ENCODE data around the gene NAA25. TPM values are rescaled to one million over a fixed set of nuclear protein-coding genes. Genes with fewer than 3 reads are reported as not detected.
A peak's percentile ranks its signal among the peaks of the same experiment; 100 is the strongest.
"Not testable (repeated sequence)": the region's sequence is repeated elsewhere in the genome, so short reads cannot be mapped to it uniquely, and the experiment has no call there.

NAA25 gene
- total RNA-seq, 2 experiments from 2014 or later: 27.5 to 31.2 TPM

DNA sequence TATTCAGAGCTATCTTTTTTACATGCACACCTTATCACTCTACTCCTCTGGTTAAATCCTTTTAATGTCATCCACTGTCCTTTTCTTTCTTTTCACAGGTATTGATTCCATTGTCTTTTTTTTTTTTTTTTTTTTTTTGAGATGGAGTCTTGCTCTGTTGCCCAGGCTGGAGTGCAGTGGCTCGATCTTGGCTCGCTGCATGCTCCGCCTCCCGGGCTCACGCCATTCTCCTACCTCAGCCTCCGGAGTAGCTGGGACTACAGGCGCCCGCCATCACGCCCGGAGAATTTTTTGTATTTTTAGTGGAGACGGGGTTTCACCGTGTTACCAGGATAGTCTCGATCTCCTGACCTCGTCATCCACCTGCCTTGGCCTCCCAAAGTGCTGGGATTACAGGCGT lies 8.1 kb downstream of the NAA25 start:
- H3K4me3 Mint-ChIP-seq; H3K27ac Mint-ChIP-seq; ATAC-seq; DNase-seq; H3K9me3 Mint-ChIP-seq (ENCODE audit: insufficient read depth); POLR2A ChIA-PET; CTCF ChIA-PET; H3K27me3 Mint-ChIP-seq (ENCODE audit: low read depth): not testable (repeated sequence)
- Mint-ChIP-seq H3K36me3 (ENCODE audit: low read depth) (peaks cover 62% of the 10 kb centered on the region), H3K4me1 (ENCODE audit: low read depth) (peaks cover 45% of the 10 kb centered on the region)

DNA sequence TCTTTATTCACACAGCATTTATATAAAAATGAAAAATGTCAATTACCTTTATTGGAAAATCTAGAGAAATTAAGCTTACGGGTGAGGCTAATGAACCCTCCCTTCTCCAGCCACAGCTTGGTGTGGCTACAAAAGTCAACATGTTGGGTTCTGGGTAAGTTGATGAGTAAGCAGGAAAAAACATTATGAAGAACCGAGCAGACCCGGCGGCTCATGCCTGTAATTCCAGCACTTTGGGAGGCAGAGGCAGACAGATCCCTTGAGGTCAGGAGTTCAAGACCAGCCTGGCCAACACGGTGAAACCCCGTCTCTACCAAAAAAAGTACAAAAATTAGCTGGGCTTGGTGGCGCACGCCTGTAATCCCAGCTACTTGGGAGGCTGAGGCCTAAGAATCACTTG lies 10.9 kb downstream of the NAA25 start:
- Mint-ChIP-seq H3K4me3 (no peak overlapping the region), H3K27ac (no peak overlapping the region), H3K9me3 (ENCODE audit: insufficient read depth) (no peaks in the 10 kb centered on the region), H3K4me1 (ENCODE audit: low read depth) (peaks cover 28% of the 10 kb centered on the region), H3K36me3 (ENCODE audit: low read depth) (peaks cover 52% of the 10 kb centered on the region), H3K27me3 (ENCODE audit: low read depth) (no peaks in the 10 kb centered on the region)
- no peak for ATAC-seq
- CTCF ChIA-PET: interaction anchor here (1.7 to 4.1 kb wide), 2 partner anchors 8 to 10 kb away, joined by 3 to 26 read pairs; partner anchors contain the start of gene NAA25
- POLR2A ChIA-PET: interaction anchor here (0.7 kb wide), 1 partner anchor 175 kb away, joined by 3 read pairs; no protein-coding TSS in a partner anchor
- no peak for DNase-seq

DNA sequence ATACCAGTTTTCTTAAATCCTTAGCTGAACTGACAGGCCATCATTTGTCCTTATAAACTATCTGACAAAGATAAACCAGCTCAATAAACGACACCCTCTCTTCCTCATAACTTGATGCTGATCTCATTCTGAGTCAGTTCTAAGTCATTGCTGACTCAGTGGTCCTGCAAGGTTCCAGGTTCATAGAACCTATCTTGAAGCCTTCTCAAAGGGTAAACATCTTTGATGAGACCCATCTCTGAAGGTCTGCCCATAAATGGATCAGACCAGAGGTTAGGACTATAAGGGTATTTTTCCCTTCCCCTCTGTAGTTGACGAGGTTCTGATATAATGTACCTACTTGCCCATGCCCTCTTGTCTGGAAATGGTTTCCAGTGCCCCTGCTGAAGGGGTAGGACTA lies 11.9 kb downstream of the NAA25 start:
- ATAC-seq: peak; percentile 19
- DNase-seq: no peak
- peaks cover 57% of the 10 kb centered on the region for H3K36me3 Mint-ChIP-seq (ENCODE audit: low read depth)
- CTCF ChIA-PET: interaction anchor here (1.5 to 4.1 kb wide), 2 partner anchors 11 to 37 kb away, joined by 3 to 26 read pairs; partner anchors contain the start of gene NAA25
- no peak overlapping the region for H3K4me3 Mint-ChIP-seq
- H3K4me1 Mint-ChIP-seq (ENCODE audit: low read depth): peaks cover 26% of the 10 kb centered on the region
- no peaks in the 10 kb centered on the region for H3K9me3 Mint-ChIP-seq (ENCODE audit: insufficient read depth)
- H3K27me3 Mint-ChIP-seq (ENCODE audit: low read depth): no peaks in the 10 kb centered on the region
- POLR2A ChIA-PET: interaction anchor here (0.7 to 0.8 kb wide), 2 partner anchors 11 to 25 kb away, joined by 3 read pairs; partner anchors contain the start of gene NAA25
- H3K27ac Mint-ChIP-seq: peak overlapping the region; percentile 54

DNA sequence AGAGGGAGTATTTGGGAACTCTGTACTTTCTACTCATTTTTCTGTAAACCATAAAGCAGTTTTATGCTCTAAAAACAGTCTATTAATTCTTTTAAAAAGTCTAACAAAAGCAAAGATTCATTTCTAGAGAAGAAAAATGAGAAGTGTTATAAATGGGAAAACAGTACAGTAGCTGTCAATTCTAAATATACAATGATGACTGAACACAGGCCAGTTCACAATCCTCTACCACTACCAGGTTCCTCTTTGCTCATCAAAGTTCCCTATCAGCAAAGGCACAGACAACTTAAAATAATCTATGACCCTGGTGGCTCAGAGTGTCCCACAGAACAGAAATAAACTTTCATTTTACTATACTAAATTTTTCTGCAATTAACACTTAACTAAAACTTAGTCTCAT lies 12.5 kb downstream of the NAA25 start:
- CTCF ChIA-PET: interaction anchor here (1.5 to 4.1 kb wide), 2 partner anchors 12 to 37 kb away, joined by 3 to 26 read pairs; partner anchors contain the start of gene NAA25
- H3K4me1 Mint-ChIP-seq (ENCODE audit: low read depth): peaks cover 26% of the 10 kb centered on the region
- POLR2A ChIA-PET: interaction anchor here (0.7 kb wide), 1 partner anchor 12 kb away, joined by 3 read pairs; the partner anchor contains the start of gene NAA25
- no peak for DNase-seq
- peak overlapping the region; percentile 54 for H3K27ac Mint-ChIP-seq
- H3K27me3 Mint-ChIP-seq (ENCODE audit: low read depth): no peaks in the 10 kb centered on the region
- ATAC-seq: no peak
- H3K9me3 Mint-ChIP-seq (ENCODE audit: insufficient read depth): no peaks in the 10 kb centered on the region
- H3K4me3 Mint-ChIP-seq: no peak overlapping the region
- H3K36me3 Mint-ChIP-seq (ENCODE audit: low read depth): peaks cover 62% of the 10 kb centered on the region

DNA sequence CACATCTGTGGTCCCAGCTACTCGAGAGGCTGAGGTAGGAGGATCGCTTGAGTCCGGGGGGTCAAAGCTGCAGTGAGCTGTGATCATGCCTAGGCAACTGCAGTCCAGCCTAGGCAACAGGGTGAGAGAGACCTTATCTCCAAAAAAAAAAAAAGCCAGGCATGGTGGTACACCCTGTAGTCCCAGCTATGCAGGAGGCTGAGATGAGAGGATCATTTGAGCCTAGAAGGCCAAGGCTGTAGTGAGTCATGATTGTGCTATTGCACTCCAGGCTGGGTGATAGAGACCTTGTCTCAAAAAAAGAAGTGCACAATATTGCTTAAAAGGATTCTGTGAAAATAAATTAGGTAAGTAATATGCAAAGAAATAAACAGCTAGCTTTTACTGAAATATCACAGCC lies 17.0 kb downstream of the NAA25 start:
- Mint-ChIP-seq H3K27me3 (ENCODE audit: low read depth) (no peaks in the 10 kb centered on the region), H3K27ac (no peak overlapping the region), H3K9me3 (ENCODE audit: insufficient read depth) (no peaks in the 10 kb centered on the region), H3K36me3 (ENCODE audit: low read depth) (peaks cover 51% of the 10 kb centered on the region), H3K4me3 (no peak overlapping the region), H3K4me1 (ENCODE audit: low read depth) (peaks cover 16% of the 10 kb centered on the region)
- no peak for DNase-seq
- CTCF ChIA-PET: no interaction called here
- ATAC-seq: no peak
- POLR2A ChIA-PET: interaction anchor here (0.6 kb wide), 2 partner anchors 15 to 473 kb away, joined by 3 to 5 read pairs; no protein-coding TSS in a partner anchor

DNA sequence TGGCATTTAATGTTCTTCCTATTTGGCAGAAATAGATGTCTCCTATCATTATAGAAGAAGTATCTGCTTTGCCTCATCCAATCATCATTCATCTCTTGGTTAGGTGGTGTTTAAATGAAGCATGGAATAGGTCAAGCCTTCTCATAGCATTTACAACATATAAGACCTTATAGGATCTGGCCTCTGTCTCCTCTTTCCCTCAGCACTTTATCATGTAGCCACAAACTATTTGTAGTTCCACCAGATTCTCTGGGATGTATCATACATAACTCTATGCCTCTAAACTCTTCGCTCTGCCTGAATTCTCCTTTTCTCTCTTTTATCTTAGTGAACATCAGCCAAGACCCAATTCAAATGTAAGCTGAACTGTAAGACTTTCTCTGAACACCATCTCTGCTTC lies 20.7 kb downstream of the NAA25 start:
- Mint-ChIP-seq H3K27me3 (ENCODE audit: low read depth) (no peaks in the 10 kb centered on the region), H3K36me3 (ENCODE audit: low read depth) (peaks cover 50% of the 10 kb centered on the region), H3K4me3 (no peak overlapping the region), H3K9me3 (ENCODE audit: insufficient read depth) (no peaks in the 10 kb centered on the region), H3K27ac (peak overlapping the region; percentile 26), H3K4me1 (ENCODE audit: low read depth) (peaks cover 16% of the 10 kb centered on the region)
- no peak for ATAC-seq
- no peak for DNase-seq
- ChIA-PET POLR2A (no interaction called here), CTCF (interaction anchor here (1.4 to 2.6 kb wide), 2 partner anchors 12 to 16 kb away, joined by 3 to 9 read pairs; no protein-coding TSS in a partner anchor)

DNA sequence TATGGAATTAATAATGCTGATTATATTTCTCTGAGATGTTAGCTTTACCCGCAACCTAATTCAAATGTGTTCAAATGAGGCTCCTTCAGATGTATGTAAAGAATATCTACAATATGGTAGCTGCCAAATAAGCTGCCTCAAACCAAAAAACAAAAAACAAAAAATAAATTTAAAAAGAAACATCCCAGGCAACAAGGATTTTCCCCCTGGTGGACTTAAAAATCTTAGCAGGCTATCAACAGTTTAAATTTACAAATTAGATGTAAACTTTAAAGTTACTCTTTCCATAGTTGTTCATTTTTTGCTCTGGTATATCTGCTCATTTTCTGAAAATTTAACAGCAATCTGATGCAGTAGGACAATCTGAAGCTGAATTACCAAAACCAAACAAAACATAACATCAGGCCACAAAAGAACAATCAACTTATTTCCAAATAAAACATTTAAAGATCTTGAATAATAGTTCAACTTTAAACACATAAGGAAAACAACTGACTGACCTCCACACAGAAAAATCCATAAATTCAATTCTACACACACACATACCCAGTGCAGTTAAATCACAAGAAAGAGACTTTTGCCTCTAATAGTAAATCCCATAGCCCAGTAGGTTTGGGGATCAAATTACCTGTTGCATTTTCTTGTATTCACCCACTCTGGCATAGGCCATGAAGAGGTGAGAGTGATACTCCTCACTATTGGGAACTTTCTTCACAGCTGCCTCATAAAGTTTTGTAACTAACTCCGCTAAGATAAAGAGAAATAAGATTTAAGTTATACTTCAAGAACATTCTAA lies 21.3 kb downstream of the NAA25 start:
- Mint-ChIP-seq H3K4me1 (ENCODE audit: low read depth) (peaks cover 18% of the 10 kb centered on the region), H3K4me3 (no peak overlapping the region), H3K36me3 (ENCODE audit: low read depth) (peaks cover 49% of the 10 kb centered on the region), H3K9me3 (ENCODE audit: insufficient read depth) (no peaks in the 10 kb centered on the region), H3K27ac (peak overlapping the region; percentile 10), H3K27me3 (ENCODE audit: low read depth) (no peaks in the 10 kb centered on the region)
- POLR2A ChIA-PET: no interaction called here
- ATAC-seq (no peak), DNase-seq (no peak)
- CTCF ChIA-PET: interaction anchor here (0.8 to 2.6 kb wide), 4 partner anchors 11 to 73 kb away, joined by 3 to 9 read pairs (median 4); no protein-coding TSS in a partner anchor

DNA sequence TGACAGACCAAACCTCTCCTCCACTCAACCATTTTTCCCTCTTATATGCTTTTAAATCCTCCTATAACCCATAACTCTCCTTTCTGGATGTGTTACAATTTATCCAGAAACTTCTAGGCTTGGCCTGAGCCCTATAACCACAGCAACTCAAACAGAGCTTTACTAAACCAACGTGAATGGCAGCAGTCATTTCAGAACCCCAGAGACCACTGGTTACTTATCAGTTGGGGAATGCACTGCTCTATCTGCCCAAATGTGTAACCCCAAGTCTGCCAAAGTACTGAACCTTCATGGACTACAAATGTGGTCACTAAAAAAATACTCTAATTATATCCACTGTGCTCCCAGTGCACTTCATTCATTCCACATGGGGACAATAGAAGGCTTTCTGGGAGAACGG lies 42.0 kb downstream of the NAA25 start:
- H3K27ac Mint-ChIP-seq: peak overlapping the region; percentile 7
- H3K4me3 Mint-ChIP-seq: no peak overlapping the region
- H3K27me3 Mint-ChIP-seq (ENCODE audit: low read depth): no peaks in the 10 kb centered on the region
- no peaks in the 10 kb centered on the region for H3K9me3 Mint-ChIP-seq (ENCODE audit: insufficient read depth)
- H3K4me1 Mint-ChIP-seq (ENCODE audit: low read depth): no peaks in the 10 kb centered on the region
- H3K36me3 Mint-ChIP-seq (ENCODE audit: low read depth): peaks cover 49% of the 10 kb centered on the region
- POLR2A ChIA-PET: no interaction called here
- no peak for DNase-seq
- no peak for ATAC-seq
- CTCF ChIA-PET: interaction anchor here (0.9 to 1.8 kb wide), 5 partner anchors 14 to 321 kb away, joined by 3 to 6 read pairs (median 3); partner anchors contain the start of genes ERP29 and TMEM116

DNA sequence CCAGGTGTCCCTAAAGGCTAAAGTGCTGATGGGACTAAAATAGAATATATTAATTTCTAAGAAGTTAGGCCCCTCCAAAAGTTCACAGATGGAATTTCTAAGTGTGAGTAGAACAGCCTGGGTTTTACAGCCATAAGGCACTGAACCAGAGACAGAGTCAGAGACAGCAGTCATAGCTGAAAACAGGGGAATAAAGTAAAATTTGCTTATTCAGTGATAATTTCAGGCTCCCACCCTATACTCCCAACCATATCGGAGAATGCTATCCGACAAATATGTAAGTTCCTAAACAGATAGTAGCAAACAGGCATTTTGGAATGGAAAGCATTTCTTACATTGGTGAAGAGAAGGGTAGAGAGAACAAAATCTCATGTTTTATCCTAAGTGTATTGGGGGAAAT lies 45.3 kb downstream of the NAA25 start:
- ChIA-PET POLR2A (no interaction called here), CTCF (no interaction called here)
- Mint-ChIP-seq H3K36me3 (ENCODE audit: low read depth) (peaks cover 46% of the 10 kb centered on the region), H3K27ac (no peak overlapping the region), H3K4me1 (ENCODE audit: low read depth) (no peaks in the 10 kb centered on the region), H3K27me3 (ENCODE audit: low read depth) (no peaks in the 10 kb centered on the region), H3K4me3 (no peak overlapping the region), H3K9me3 (ENCODE audit: insufficient read depth) (no peaks in the 10 kb centered on the region)
- ATAC-seq (no peak), DNase-seq (no peak)

DNA sequence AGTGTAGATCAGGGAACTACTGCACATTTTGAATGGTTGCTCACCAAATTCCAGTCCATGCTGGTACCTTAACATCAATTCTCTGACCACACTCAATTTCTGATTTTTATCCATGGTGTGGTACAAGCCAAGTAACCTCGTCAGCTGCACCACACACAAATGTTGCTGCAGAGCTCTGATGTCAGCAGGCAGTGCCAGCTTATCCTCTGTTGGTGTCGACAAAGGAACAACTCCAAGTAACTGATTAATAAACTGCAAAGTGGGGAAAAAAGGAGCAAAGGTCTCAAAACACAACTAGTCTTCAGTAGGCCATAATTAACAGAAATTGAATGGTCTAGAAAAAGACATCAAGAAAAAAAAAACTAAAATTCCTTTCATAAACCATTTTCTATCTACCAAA lies 47.4 kb downstream of the NAA25 start:
- POLR2A ChIA-PET: interaction anchor here (0.6 kb wide), 1 partner anchor 36 kb away, joined by 3 read pairs; no protein-coding TSS in a partner anchor
- no peak overlapping the region for H3K4me3 Mint-ChIP-seq

DNA sequence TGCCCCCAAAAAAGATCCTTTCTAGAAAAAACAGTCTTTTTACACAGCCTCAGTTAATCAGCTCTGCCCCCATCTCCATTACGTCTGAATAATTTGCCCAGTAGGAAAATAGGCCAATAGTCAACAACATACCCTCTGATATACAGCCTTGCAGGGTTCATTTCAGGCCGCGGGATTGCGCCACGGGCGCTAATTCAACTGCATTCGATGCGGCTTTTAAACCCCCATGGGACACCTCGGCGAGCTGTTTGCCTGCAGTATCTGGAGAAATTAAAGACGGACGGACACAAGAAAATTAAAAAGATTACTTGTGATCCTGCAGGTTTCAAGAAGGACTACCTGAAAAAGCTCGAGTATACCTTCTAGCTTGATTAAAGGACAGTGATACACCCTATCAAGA lies 59.2 kb downstream of the NAA25 start:
- no peaks in the 10 kb centered on the region for H3K27me3 Mint-ChIP-seq (ENCODE audit: low read depth)

More for the DNA sequence above, 47.4 kb downstream of the NAA25 start:
- Mint-ChIP-seq H3K4me1 (ENCODE audit: low read depth) (no peaks in the 10 kb centered on the region), H3K36me3 (ENCODE audit: low read depth) (peaks cover 44% of the 10 kb centered on the region), H3K27me3 (ENCODE audit: low read depth) (no peaks in the 10 kb centered on the region), H3K9me3 (ENCODE audit: insufficient read depth) (no peaks in the 10 kb centered on the region), H3K27ac (no peak overlapping the region)
- ATAC-seq (no peak), DNase-seq (no peak)
- CTCF ChIA-PET: interaction anchor here (0.6 to 1.9 kb wide), 3 partner anchors 9 to 163 kb away, joined by 3 to 8 read pairs (median 3); no protein-coding TSS in a partner anchor

DNA sequence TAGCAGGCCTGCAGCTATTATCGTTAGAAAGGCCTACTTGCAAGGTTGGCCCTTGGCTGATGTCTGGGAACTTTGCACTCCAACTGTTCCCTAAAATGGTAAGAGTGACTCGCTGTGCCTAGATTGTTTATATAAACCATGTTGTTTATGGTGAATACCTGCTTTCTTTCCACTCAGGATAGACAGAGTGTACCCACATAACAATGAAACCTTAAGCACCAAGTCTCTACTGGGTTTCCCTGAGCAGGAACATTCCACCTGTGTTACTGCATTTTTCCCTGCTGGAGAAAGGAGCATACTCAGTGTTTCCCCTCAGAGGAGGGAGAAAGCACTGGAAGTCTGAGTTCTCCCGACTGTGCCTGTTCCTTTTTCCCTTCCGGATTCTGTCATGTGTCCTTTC lies 62.6 kb downstream of the NAA25 start:
- CTCF ChIA-PET: interaction anchor here (0.7 kb wide), 1 partner anchor 19 kb away, joined by 3 read pairs; no protein-coding TSS in a partner anchor
- no peak for DNase-seq
- ATAC-seq: no peak
- H3K9me3 Mint-ChIP-seq (ENCODE audit: insufficient read depth): no peaks in the 10 kb centered on the region
- H3K4me1 Mint-ChIP-seq (ENCODE audit: low read depth): no peaks in the 10 kb centered on the region
- no peak overlapping the region for H3K4me3 Mint-ChIP-seq
- no peak overlapping the region for H3K27ac Mint-ChIP-seq
- H3K27me3 Mint-ChIP-seq (ENCODE audit: low read depth): no peaks in the 10 kb centered on the region
- POLR2A ChIA-PET: no interaction called here
- peaks cover 46% of the 10 kb centered on the region for H3K36me3 Mint-ChIP-seq (ENCODE audit: low read depth)

More for the DNA sequence above, 59.2 kb downstream of the NAA25 start:
- DNase-seq (no peak), ATAC-seq (no peak)
- ChIA-PET POLR2A (no interaction called here), CTCF (interaction anchor here (0.6 to 1.6 kb wide), 4 partner anchors 12 to 51 kb away, joined by 3 to 5 read pairs (median 3); no protein-coding TSS in a partner anchor)
- H3K36me3 Mint-ChIP-seq (ENCODE audit: low read depth): peaks cover 50% of the 10 kb centered on the region
- H3K4me1 Mint-ChIP-seq (ENCODE audit: low read depth): peaks cover 5% of the 10 kb centered on the region
- H3K4me3 Mint-ChIP-seq: no peak overlapping the region
- H3K9me3 Mint-ChIP-seq (ENCODE audit: insufficient read depth): no peaks in the 10 kb centered on the region
- H3K27ac Mint-ChIP-seq: peak overlapping the region; percentile 3

Data from activated CD8-positive, alpha-beta T cell treated with anti-CD3 and anti-CD28 coated beads, Interleukin-2, amount 10 ng/mL, durations not matched to agents 7 days and 5 days (primary cell).